Measurements from ENCODE around the gene ROR1.

Gene ROR1

GRCh38 chr1:63955370-63956145 is 181.7 kb downstream of the ROR1 start:
- no peak overlapping the region for H3K4me3 ChIP-seq (ENCODE audit: low read depth, low read length)
- TF ChIP-seq MAX (IDR thresholded peaks at IDR 0.05; ENCODE audit: low read depth, low read length) (no peak), POLR2A (IDR thresholded peaks at IDR 0.05; ENCODE audit: extremely low read depth, insufficient read length) (no peak), MYC (IDR thresholded peaks at IDR 0.05; ENCODE audit: low read depth, low read length) (no peak), CTCF (IDR thresholded peaks at IDR 0.05; ENCODE audit: low read depth, low read length) (no peak)
- DNase-seq (ENCODE audit: low read depth) = no peak

GRCh38 chr1:63958556-63958955 is 184.7 kb downstream of the ROR1 start:
- TF ChIP-seq MAX (IDR thresholded peaks at IDR 0.05; ENCODE audit: low read depth, low read length) = no peak
- TF ChIP-seq MYC (IDR thresholded peaks at IDR 0.05; ENCODE audit: low read depth, low read length) = no peak
- TF ChIP-seq POLR2A (IDR thresholded peaks at IDR 0.05; ENCODE audit: extremely low read depth, insufficient read length) = no peak
- no peak for TF ChIP-seq CTCF (IDR thresholded peaks at IDR 0.05; ENCODE audit: low read depth, low read length)
- no peak overlapping the region for H3K4me3 ChIP-seq (ENCODE audit: low read depth, low read length)
- no peak for DNase-seq (ENCODE audit: low read depth)

GRCh38 chr1:63960326-63960725 is 186.5 kb downstream of the ROR1 start:
- no peak for DNase-seq (ENCODE audit: low read depth)
- TF ChIP-seq MYC (IDR thresholded peaks at IDR 0.05; ENCODE audit: low read depth, low read length) (no peak), POLR2A (IDR thresholded peaks at IDR 0.05; ENCODE audit: extremely low read depth, insufficient read length) (no peak), MAX (IDR thresholded peaks at IDR 0.05; ENCODE audit: low read depth, low read length) (no peak), CTCF (IDR thresholded peaks at IDR 0.05; ENCODE audit: low read depth, low read length) (no peak)

GRCh38 chr1:63966016-63966415 is 192.2 kb downstream of the ROR1 start:
- TF ChIP-seq POLR2A (IDR thresholded peaks at IDR 0.05; ENCODE audit: extremely low read depth, insufficient read length) (no peak), MYC (IDR thresholded peaks at IDR 0.05; ENCODE audit: low read depth, low read length) (no peak), CTCF (IDR thresholded peaks at IDR 0.05; ENCODE audit: low read depth, low read length) (no peak), MAX (IDR thresholded peaks at IDR 0.05; ENCODE audit: low read depth, low read length) (no peak)
- H3K4me3 ChIP-seq (ENCODE audit: low read depth, low read length) = no peak overlapping the region
- DNase-seq (ENCODE audit: low read depth) = no peak

More at GRCh38 chr1:63960326-63960725, 186.5 kb downstream of the ROR1 start:
- no peak overlapping the region for H3K4me3 ChIP-seq (ENCODE audit: low read depth, low read length)

- TF ChIP-seq POLR2A (IDR thresholded peaks at IDR 0.05; ENCODE audit: extremely low read depth, insufficient read length) = no peak
- TF ChIP-seq CTCF (IDR thresholded peaks at IDR 0.05; ENCODE audit: low read depth, low read length) = no peak
- TF ChIP-seq MAX (IDR thresholded peaks at IDR 0.05; ENCODE audit: low read depth, low read length) = no peak
- no peak for TF ChIP-seq MYC (IDR thresholded peaks at IDR 0.05; ENCODE audit: low read depth, low read length)
- no peak overlapping the region for H3K4me3 ChIP-seq (ENCODE audit: low read depth, low read length)
- DNase-seq (ENCODE audit: low read depth) = no peak
Observed at GRCh38 chr1:63967901-63968300, 194.1 kb downstream of the ROR1 start.
